Myocyte (in vitro differentiated cells): ENCODE data around the gene OR1D5. TPM values are rescaled to one million over a fixed set of nuclear protein-coding genes. Genes with fewer than 3 reads are reported as not detected.

Experiments
- total RNA-seq: library from RNA; depleted of rRNA; stranded (reverse); fragments of >200 nt; gene quantifications from 2 replicates; pipeline ENCODE4 v1.2.3, GENCODE V29; 2014

The OR1D5 gene
- total RNA-seq, 1 donor from 2014 or later, result not detected

Other genes with a start within 250 kb of the OR1D5 start
- not detected in 2 replicates for gene OR1D2, start 40.8 kb upstream of the OR1D5 start, total RNA-seq
- gene OR1G1, start 63.9 kb upstream of the OR1D5 start, total RNA-seq, result not detected in 2 replicates
- gene OR1A2, start 133.9 kb upstream of the OR1D5 start, total RNA-seq, result not detected in 2 replicates
- not detected in 2 replicates for gene OR1A1, start 144.1 kb upstream of the OR1D5 start, total RNA-seq
- gene OR3A1, start 234.8 kb upstream of the OR1D5 start, total RNA-seq, result not detected in 2 replicates